NCI-H1930 (cell line): ENCODE measurements around the gene ENOX1.

Experiments
- DNase-seq, 2 experiments: peaks; one replicate each; lab custom pipeline; 2025; lab: John Stamatoyannopoulos, UW

ENOX1 gene

GRCh38 chr13:43484432-43485225 is 302.1 kb downstream of the ENOX1 start:
- DNase-seq = no peak

GRCh38 chr13:43483930-43484329 is 302.8 kb downstream of the ENOX1 start:
- no peak for DNase-seq

GRCh38 chr13:43482641-43483040 is 304.1 kb downstream of the ENOX1 start:
- no peak for DNase-seq

- DNase-seq = no peak
Measured at GRCh38 chr13:43482026-43482425, 304.7 kb downstream of the ENOX1 start.

- no peak for DNase-seq
Measured at GRCh38 chr13:43478902-43479301, 307.9 kb downstream of the ENOX1 start.

DNA sequence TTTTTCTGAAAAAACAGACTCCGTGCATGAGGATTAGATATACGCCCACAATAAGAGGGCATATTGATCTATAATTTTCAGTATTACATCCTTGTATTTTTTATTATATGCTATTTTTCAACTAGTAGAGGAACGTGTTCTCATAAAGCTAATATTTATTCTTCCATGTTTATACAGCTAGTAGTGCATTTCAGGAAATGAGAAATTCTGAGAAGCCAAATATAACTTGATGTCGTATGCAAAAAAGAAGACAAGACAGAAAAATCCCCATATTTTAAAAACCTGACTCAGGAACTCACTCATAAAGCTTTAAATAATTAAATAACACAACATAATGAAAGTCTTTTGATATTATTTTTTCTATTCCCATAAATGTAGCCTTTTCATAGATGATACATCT is 308.6 kb downstream of the ENOX1 start:
- no peak for DNase-seq

DNA sequence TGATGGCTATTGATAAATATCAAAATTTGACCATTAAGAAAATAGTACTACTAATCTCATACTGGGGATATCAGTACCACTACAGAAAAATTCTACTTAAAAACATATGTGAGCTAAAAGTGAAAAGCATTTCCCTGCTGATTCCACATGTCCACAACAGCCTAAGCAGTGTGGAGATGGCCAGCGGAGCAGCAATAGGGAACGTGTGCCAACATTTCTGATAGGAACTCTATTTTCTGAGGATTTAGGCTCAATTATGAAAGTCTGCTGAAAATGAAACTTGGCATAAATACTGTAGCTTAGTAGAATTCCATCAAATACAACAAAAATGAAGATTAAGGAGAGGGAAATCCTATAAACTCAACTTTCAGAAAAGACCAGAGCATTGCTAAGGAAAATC is 311.6 kb downstream of the ENOX1 start:
- no peak for DNase-seq

GRCh38 chr13:43473437-43473836 is 313.3 kb downstream of the ENOX1 start:
- no peak for DNase-seq

DNA sequence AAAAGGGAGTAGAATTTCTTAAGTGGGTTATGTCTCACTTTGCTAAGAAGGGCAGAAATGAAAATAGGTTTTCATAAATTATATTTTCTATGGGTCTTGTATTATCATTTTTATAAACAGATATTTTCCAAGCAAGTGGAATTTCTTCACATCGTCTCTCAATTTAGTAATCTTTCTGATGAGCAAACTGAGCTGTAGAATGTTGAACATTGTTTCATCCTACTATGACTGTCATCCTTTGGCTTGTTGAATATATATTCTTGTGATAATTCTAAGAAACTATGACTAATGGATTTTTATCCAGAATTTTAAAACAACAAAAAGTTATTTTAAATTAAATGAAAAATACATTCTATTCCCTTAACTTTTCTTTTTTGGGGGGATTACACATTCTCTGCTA is 313.8 kb downstream of the ENOX1 start:
- no peak for DNase-seq

GRCh38 chr13:43472339-43472738 is 314.4 kb downstream of the ENOX1 start:
- DNase-seq = no peak

- no peak for DNase-seq
Measured at GRCh38 chr13:43470610-43471009, 316.2 kb downstream of the ENOX1 start.

GRCh38 chr13:43469791-43470190 is 317.0 kb downstream of the ENOX1 start:
- DNase-seq = no peak

DNA sequence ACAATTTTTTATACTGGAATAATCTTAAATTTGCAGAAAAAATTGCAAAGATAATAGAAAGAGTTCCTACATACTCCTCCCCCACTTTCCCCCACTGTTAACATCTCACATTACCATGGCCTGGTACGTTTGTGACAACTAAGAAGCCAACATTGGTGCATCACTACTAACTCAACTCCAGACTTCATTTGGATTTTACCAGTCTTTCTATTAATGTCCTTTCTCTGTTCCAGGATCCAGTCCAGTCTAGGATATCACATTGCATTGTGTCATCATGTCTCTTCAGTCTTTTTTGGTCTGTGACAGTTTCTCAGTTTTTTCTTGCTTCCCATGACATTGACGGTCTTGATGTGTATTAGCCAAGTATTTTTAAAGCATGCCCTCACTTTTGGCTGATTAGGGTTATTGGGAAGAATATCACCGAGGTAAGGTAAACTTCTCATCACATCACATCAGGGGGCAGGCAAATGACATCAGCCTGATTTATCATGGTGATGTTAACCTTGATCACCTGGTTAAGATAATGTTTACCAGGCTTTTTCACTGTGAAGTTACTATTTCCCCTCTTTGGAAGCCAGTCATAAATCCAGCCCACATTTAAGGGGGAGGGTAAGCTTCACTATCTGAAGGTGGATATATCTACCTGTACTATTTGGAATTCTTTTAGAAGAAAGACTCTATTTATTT is 322.1 kb downstream of the ENOX1 start:
- no peak for DNase-seq

- DNase-seq = no peak
Measured at GRCh38 chr13:43448605-43449336, 338.0 kb downstream of the ENOX1 start.

DNA sequence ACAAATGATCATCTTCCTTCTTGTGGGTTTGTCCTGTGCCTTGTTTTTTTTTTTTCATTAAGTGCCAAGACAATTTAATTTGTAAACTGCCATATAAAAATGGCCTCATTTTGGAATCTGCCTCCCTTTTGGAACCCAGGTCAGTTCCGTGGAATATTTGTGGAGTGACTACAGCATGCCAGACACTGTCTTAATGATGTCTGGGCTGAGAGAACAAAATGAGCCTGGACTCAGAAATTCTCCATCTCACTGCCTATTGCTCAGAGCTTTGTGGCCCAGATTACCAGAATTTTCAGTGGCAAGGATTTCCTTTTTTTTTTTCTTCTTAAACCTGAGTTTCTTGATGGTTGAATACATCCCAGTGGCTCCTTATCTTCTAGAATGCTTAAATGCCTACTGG is 340.6 kb downstream of the ENOX1 start:
- DNase-seq = no peak

- DNase-seq = no peak
Measured at GRCh38 chr13:43445668-43446067, 341.1 kb downstream of the ENOX1 start.

GRCh38 chr13:43444081-43444480 is 342.7 kb downstream of the ENOX1 start:
- no peak for DNase-seq

- no peak for DNase-seq
Measured at GRCh38 chr13:43441899-43442499, 344.8 kb downstream of the ENOX1 start.

DNA sequence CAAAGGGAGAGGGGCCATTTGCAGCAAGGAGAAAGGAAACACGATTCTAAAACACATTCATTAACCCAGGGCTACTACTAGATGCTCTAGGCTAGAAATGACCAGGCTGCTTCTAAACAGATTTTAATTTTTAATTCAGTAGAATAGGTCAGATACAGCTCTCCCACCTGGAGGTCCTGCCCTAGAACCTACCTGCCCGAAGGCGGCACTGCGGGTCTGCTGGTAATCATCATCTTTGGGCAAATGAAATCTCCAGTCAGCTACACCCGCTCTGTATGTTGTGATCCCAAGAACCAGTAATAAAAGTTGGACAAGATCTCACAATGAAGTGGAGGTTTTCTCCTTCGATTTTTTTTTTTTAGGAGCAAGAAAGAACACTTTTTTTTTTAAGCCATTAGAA is 345.3 kb downstream of the ENOX1 start:
- no peak for DNase-seq

GRCh38 chr13:43434191-43434590 is 352.6 kb downstream of the ENOX1 start:
- no peak for DNase-seq

GRCh38 chr13:43433691-43434141 is 353.1 kb downstream of the ENOX1 start:
- no peak for DNase-seq

GRCh38 chr13:43432958-43433357 is 353.8 kb downstream of the ENOX1 start:
- no peak for DNase-seq
